ENCODE measurements around the gene TMPRSS11E. TPM values are rescaled to one million over a fixed set of nuclear protein-coding genes. Genes with fewer than 3 reads are reported as not detected.

TMPRSS11E gene
- total RNA-seq, 2 donors from 2014 or later, result not detected

GRCh38 chr4:68469482-68469881 is 22.2 kb downstream of the TMPRSS11E start:
- Histone ChIP-seq H3K36me3 (no peaks in the 10 kb centered on the region), H3K4me1 (no peaks in the 10 kb centered on the region), H3K27me3 (no peaks in the 10 kb centered on the region), H3K9me3 (no peaks in the 10 kb centered on the region), H3K4me3 (no peak overlapping the region), H3K27ac (no peak overlapping the region), H3K9ac (ENCODE audit: low read depth in 2 of 2, low read length in 2 of 2) (no peak overlapping the region)
- intact Hi-C loops (cut with DNase I), result no loop called here
- TF ChIP-seq CTCF (IDR thresholded peaks at IDR 0.05), result no peak
- no peak for DNase-seq

- DNase-seq, result no peak
- no peaks in the 10 kb centered on the region for H3K9me3 ChIP-seq
- intact Hi-C loops (cut with DNase I), result no loop called here
- no peak overlapping the region for H3K4me3 ChIP-seq
- no peak overlapping the region for H3K27ac ChIP-seq
- H3K4me1 ChIP-seq, result no peaks in the 10 kb centered on the region
- no peak for TF ChIP-seq CTCF (IDR thresholded peaks at IDR 0.05)
- H3K27me3 ChIP-seq, result no peaks in the 10 kb centered on the region
- no peaks in the 10 kb centered on the region for H3K36me3 ChIP-seq
- no peak overlapping the region for H3K9ac ChIP-seq (ENCODE audit: low read depth in 2 of 2, low read length in 2 of 2)
Observed at GRCh38 chr4:68476191-68476590, 28.9 kb downstream of the TMPRSS11E start.

- H3K4me3 ChIP-seq, result no peak overlapping the region
- no peak for TF ChIP-seq CTCF (IDR thresholded peaks at IDR 0.05)
- DNase-seq, result no peak
- no peaks in the 10 kb centered on the region for H3K27me3 ChIP-seq
- no peaks in the 10 kb centered on the region for H3K4me1 ChIP-seq
- no peak overlapping the region for H3K27ac ChIP-seq
- intact Hi-C loops (cut with DNase I), result no loop called here
- H3K36me3 ChIP-seq, result no peaks in the 10 kb centered on the region
- no peaks in the 10 kb centered on the region for H3K9me3 ChIP-seq
- H3K9ac ChIP-seq (ENCODE audit: low read depth in 2 of 2, low read length in 2 of 2), result no peak overlapping the region
Observed at GRCh38 chr4:68489338-68489737, 42.1 kb downstream of the TMPRSS11E start.

GRCh38 chr4:68490826-68491457 is 43.7 kb downstream of the TMPRSS11E start:
- H3K4me3 ChIP-seq, result no peak overlapping the region
- no peaks in the 10 kb centered on the region for H3K4me1 ChIP-seq
- TF ChIP-seq CTCF (IDR thresholded peaks at IDR 0.05), result no peak
- no peak for DNase-seq
- no peak overlapping the region for H3K27ac ChIP-seq
- H3K27me3 ChIP-seq, result no peaks in the 10 kb centered on the region
- no peaks in the 10 kb centered on the region for H3K36me3 ChIP-seq
- H3K9me3 ChIP-seq, result no peaks in the 10 kb centered on the region
- H3K9ac ChIP-seq (ENCODE audit: low read depth in 2 of 2, low read length in 2 of 2), result no peak overlapping the region
- intact Hi-C loops (cut with DNase I), result loop anchor here (10.0 kb wide), 1 partner anchor 534 kb away; no protein-coding TSS in a partner anchor

- DNase-seq, result no peak
- Histone ChIP-seq H3K27me3 (no peaks in the 10 kb centered on the region), H3K36me3 (no peaks in the 10 kb centered on the region), H3K9me3 (no peaks in the 10 kb centered on the region), H3K4me3 (no peak overlapping the region), H3K9ac (ENCODE audit: low read depth in 2 of 2, low read length in 2 of 2) (no peak overlapping the region), H3K4me1 (no peaks in the 10 kb centered on the region), H3K27ac (no peak overlapping the region)
- no peak for TF ChIP-seq CTCF (IDR thresholded peaks at IDR 0.05)
- intact Hi-C loops (cut with DNase I), result loop anchor here (5.0 to 10.0 kb wide), 2 partner anchors 530 to 668 kb away; no protein-coding TSS in a partner anchor
Observed at GRCh38 chr4:68494688-68495087, 47.4 kb downstream of the TMPRSS11E start.
